Transverse colon (tissue), 4 donors: ENCODE measurements around the gene AHI1. TPM values are rescaled to one million over a fixed set of nuclear protein-coding genes. Genes with fewer than 3 reads are reported as not detected.

Source experiments
- DNase-seq: peaks from one replicate; pipeline ENCODE4 v3.0.0-alpha.2; 2019
- H3K27ac ChIP-seq, 4 donors: fragments of 200-600 bp; sonication (generic); 2 replicates each; pipeline ENCODE4 v1.5.1; 2016 to 2018; ENCODE audit warnings: inconsistent platforms in 4 of 4
- H3K27me3 ChIP-seq: fragments of 200-600 bp; sonication (generic); 2 replicates; pipeline ENCODE4 v1.5.1; 2017; ENCODE audit warnings: inconsistent platforms
- H3K36me3 ChIP-seq, 4 donors: fragments of 200-600 bp; sonication (generic); 2 replicates each; pipeline ENCODE4 v1.5.1; 2017 to 2019; ENCODE audit warnings: inconsistent platforms in 4 of 4
- H3K4me1 ChIP-seq, 4 donors: fragments of 200-600 bp; sonication (generic); 2 replicates each; pipeline ENCODE4 v1.5.1; 2017 to 2020; ENCODE audit warnings: inconsistent platforms in 4 of 4
- H3K4me3 ChIP-seq, 4 donors: fragments of 200-600 bp; sonication (generic); 1 replicate in 1 of 4; 2 replicates in 3 of 4; pipeline versions ENCODE4 v1.5.1 to v1.6.1; 2017 to 2019; ENCODE audit warnings: inconsistent platforms in 4 of 4
- H3K9me3 ChIP-seq, 2 donors: fragments of 200-600 bp; sonication (generic); 2 replicates each; pipeline ENCODE4 v1.5.1; 2017 to 2019; ENCODE audit warnings: inconsistent platforms in 2 of 2
- EP300 ChIP-seq: sonication (generic); formaldehyde crosslinking; IDR thresholded peaks from one replicate; pipeline ENCODE4 v1.6.1; 2017; ENCODE audit warnings: antibody characterized with exemption, low read depth
- POLR2A ChIP-seq: fragments of 450-650 bp; IDR thresholded peaks from one replicate; pipeline ENCODE4 v1.6.1; 2016; ENCODE audit warnings: antibody characterized with exemption, mild to moderate bottlenecking, moderate library complexity
- POLR2AphosphoS5 ChIP-seq, 3 donors: sonication (generic); formaldehyde crosslinking; IDR thresholded peaks; one replicate each; pipeline ENCODE4 v1.6.1; 2016; ENCODE audit warnings: antibody characterized with exemption in 3 of 3
- WGBS, 2 donors: methylation state at CpG; one replicate each; pipeline ENCODE4 v1.1.5; 2018; ENCODE audit warnings: low coverage in 1 of 2; 5-methylcytosine and 5-hydroxymethylcytosine counted together
- in situ Hi-C, 4 donors: fragments of 200-750 bp; cut with MboI; loops; one replicate each; pipeline versions ENCODE4 v1.15.0 to v1.15.1; 2017; ENCODE audit warnings: low sequenced_read_pairs in 3 of 4, low pct_ligation_motif_present in 1 of 4, low pct_unique_long_range_greater_than_20kb in 1 of 4
- intact Hi-C: fragments of 100-400 bp; cut with DNase I; formaldehyde crosslinking; loops from one replicate; pipeline ENCODE4 v1.15.1; 2023; ENCODE audit warnings: low total_unique reads
- total RNA-seq, 4 donors: library from RNA; depleted of rRNA; stranded (reverse); fragments of >200 nt; gene quantifications; one replicate each; pipeline ENCODE4 v1.1.0, GENCODE V29; 2016
- TF ChIP-seq, protein P1 (sequence below), 5 experiments: fragments of 200-600 bp in 3 of 5; fragments of 450-650 bp in 2 of 5; sonication (generic) in 3 of 5; IDR thresholded peaks; 1 replicate in 2 of 5; 2 replicates in 3 of 5; pipeline ENCODE4 v1.5.1; 2016 to 2017; ENCODE audit warnings: antibody characterized with exemption in 5 of 5, inconsistent platforms in 3 of 5, mild to moderate bottlenecking in 2 of 5, moderate library complexity in 1 of 5

AHI1 gene
- total RNA-seq, 4 donors from 2014 or later, result 16.2 to 119 (median 34.2) TPM

DNA sequence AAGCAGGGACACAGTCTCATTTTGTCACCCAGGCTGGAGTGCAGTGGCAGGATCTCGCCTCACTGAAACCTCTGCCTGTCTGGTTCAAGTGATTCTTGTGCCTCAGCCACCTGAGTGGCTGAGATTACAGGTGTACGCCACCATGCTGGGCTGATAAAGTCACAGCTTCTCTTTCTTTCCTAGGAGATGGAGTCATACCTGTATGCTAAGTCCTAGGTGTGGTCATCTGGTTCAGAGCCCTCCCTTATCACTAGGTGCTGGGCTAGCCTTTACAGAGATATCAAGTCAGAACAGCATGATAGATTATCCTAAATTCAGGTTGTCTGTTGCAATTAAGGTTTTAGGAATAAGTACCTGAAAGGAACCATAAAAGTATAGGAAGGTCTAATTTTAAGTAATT, 86.7 kb downstream of the AHI1 start:
- no peak overlapping the region for H3K27ac ChIP-seq
- H3K4me3 ChIP-seq, result no peak overlapping the region
- in situ Hi-C loops (loop anchor here in 1 of 4 donors (25.0 kb wide), 1 partner anchor 274 kb away; no protein-coding TSS in a partner anchor), intact Hi-C loops (no loop called here)
- H3K9me3 ChIP-seq, result no peaks in the 10 kb centered on the region
- TF ChIP-seq POLR2AphosphoS5 (IDR thresholded peaks at IDR 0.05), result no peak
- no peak for TF ChIP-seq POLR2A
- TF ChIP-seq, protein P1, sequence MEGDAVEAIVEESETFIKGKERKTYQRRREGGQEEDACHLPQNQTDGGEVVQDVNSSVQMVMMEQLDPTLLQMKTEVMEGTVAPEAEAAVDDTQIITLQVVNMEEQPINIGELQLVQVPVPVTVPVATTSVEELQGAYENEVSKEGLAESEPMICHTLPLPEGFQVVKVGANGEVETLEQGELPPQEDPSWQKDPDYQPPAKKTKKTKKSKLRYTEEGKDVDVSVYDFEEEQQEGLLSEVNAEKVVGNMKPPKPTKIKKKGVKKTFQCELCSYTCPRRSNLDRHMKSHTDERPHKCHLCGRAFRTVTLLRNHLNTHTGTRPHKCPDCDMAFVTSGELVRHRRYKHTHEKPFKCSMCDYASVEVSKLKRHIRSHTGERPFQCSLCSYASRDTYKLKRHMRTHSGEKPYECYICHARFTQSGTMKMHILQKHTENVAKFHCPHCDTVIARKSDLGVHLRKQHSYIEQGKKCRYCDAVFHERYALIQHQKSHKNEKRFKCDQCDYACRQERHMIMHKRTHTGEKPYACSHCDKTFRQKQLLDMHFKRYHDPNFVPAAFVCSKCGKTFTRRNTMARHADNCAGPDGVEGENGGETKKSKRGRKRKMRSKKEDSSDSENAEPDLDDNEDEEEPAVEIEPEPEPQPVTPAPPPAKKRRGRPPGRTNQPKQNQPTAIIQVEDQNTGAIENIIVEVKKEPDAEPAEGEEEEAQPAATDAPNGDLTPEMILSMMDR (IDR thresholded peaks at IDR 0.05), result no peak
- no peak for TF ChIP-seq EP300
- DNase-seq, result no peak
- peaks cover 0 to 5% (median 0%) of the 10 kb centered on the region in 4 donors for H3K4me1 ChIP-seq
- H3K36me3 ChIP-seq, result peaks cover 0 to 6% (median 0%) of the 10 kb centered on the region in 4 donors
- no peaks in the 10 kb centered on the region for H3K27me3 ChIP-seq
- WGBS, 2 donors, result 100% methylated on average over 2 of the region's 2 CpGs; no CpG with 5 or more reads in 1 of the 2 donors

- in situ Hi-C loops, result loop anchor here in 1 of 4 donors (25.0 kb wide), 1 partner anchor 266 kb away; no protein-coding TSS in a partner anchor
- H3K36me3 ChIP-seq, result no peaks in the 10 kb centered on the region
- TF ChIP-seq POLR2A (no peak), POLR2AphosphoS5 (IDR thresholded peaks at IDR 0.05) (no peak), EP300 (no peak)
- TF ChIP-seq, protein P1 (IDR thresholded peaks at IDR 0.05), result no peak
Measured at GRCh38 chr6:135403584-135403983, 94.0 kb downstream of the AHI1 start.

DNA sequence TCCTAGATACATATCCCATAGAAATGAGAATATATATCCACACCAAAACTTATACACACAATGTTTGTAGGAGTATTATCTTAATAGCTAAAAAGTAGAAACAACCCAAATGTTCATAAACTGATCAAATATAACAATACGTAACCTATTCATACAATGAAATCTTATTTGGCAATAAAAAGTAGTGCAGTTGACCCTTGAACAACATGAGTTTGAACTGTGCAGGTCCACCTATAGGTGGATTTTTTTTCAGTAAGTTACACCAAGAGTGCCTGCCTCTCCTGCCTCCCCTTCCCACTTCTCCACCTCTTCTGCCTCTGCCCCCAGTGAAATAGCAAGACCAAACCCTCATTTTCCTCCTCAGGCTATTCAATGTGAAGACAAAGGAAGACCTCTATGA, 95.2 kb downstream of the AHI1 start:
- 40 to 56% methylated on average over 1 of the region's 1 CpG for WGBS, 2 donors
- H3K36me3 ChIP-seq, result no peaks in the 10 kb centered on the region
- H3K27ac ChIP-seq, result no peak overlapping the region
- TF ChIP-seq EP300 (no peak), POLR2A (no peak), POLR2AphosphoS5 (IDR thresholded peaks at IDR 0.05) (no peak)
- TF ChIP-seq, protein P1 (IDR thresholded peaks at IDR 0.05), result no peak
- intact Hi-C loops (no loop called here), in situ Hi-C loops (loop anchor here in 1 of 4 donors (25.0 kb wide), 1 partner anchor 265 kb away; no protein-coding TSS in a partner anchor)
- H3K27me3 ChIP-seq, result no peaks in the 10 kb centered on the region
- H3K4me1 ChIP-seq, result peaks cover 0 to 19% (median 0%) of the 10 kb centered on the region in 4 donors
- no peak overlapping the region for H3K4me3 ChIP-seq
- no peaks in the 10 kb centered on the region for H3K9me3 ChIP-seq
- DNase-seq, result no peak

More at GRCh38 chr6:135403584-135403983, 94.0 kb downstream of the AHI1 start:
- H3K27me3 ChIP-seq, result no peaks in the 10 kb centered on the region
- no peak for DNase-seq
- H3K4me3 ChIP-seq, result no peak overlapping the region
- intact Hi-C loops, result no loop called here
- no peaks in the 10 kb centered on the region for H3K9me3 ChIP-seq
- H3K27ac ChIP-seq, result no peak overlapping the region
- H3K4me1 ChIP-seq, result peaks cover 0 to 19% (median 0%) of the 10 kb centered on the region in 4 donors
- WGBS, 2 donors, result 64 to 72% methylated on average over 3 of the region's 3 CpGs

DNA sequence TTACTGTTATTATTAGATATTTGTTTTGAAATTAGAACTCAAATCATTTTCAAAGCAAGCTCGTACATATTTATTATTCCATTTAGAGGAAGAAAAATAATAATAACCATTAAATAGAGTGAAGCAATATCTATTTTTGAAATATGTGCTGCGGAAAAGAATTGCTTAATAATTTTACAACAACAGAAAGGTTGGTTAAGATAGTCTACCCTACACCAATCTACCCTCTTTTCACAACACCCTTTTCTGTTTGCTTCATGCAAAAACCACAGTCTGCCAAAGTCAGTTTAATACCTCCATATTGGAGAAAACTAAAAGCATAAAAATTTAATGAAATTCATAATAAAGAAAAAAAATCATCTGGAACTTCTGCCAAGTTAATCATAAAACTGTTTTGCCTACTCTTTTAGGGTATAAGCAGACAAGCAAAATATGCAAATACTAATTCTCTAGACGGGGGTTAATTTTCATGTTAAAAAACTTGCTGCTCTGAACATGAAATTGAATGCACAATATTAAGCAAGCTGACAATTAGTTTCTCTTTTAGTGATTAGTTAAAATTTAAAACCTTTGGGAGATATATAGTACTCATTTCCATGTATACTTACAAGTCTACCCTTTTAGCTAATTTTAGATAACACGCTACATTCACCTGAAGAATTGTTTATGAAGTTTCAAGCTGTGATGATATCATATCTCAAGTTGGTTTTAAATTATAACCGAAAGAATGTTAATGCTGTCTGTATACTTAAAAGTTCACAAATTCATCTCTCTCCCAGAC, 100.2 kb downstream of the AHI1 start:
- in situ Hi-C loops (no loop called here), intact Hi-C loops (no loop called here)
- Histone ChIP-seq H3K4me3 (no peak overlapping the region), H3K27me3 (no peaks in the 10 kb centered on the region), H3K36me3 (no peaks in the 10 kb centered on the region), H3K27ac (no peak overlapping the region), H3K9me3 (no peaks in the 10 kb centered on the region), H3K4me1 (peaks cover 0 to 15% (median 0%) of the 10 kb centered on the region in 4 donors)
- TF ChIP-seq, protein P1 (IDR thresholded peaks at IDR 0.05), result no peak
- TF ChIP-seq EP300 (no peak), POLR2AphosphoS5 (IDR thresholded peaks at IDR 0.05) (no peak)
- no peak for DNase-seq
- 89 to 93% methylated on average over 5 of the region's 5 CpGs for WGBS, 2 donors
